Measurements from ENCODE around the gene FITM1.

The FITM1 gene

DNA sequence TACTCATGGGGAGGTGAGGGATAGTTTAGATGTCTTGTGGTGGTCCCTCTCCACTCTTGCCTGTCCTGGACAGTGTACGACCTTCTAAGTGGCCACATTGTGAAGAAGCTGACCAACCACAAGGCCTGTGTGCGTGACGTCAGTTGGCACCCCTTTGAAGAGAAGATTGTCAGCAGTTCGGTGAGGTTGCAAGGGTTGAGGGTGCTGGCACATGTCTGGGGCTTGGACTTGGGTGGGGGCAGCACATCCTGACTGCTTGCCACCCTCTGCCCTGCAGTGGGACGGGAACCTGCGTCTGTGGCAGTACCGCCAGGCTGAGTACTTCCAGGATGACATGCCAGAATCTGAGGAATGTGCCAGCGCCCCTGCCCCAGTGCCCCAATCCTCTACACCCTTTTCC lies 7.6 kb upstream of the FITM1 start:
- no peak for DNase-seq

- no peak for DNase-seq
These were observed 6.7 kb upstream of the FITM1 start for GRCh38 chr14:24123424-24124417.

DNA sequence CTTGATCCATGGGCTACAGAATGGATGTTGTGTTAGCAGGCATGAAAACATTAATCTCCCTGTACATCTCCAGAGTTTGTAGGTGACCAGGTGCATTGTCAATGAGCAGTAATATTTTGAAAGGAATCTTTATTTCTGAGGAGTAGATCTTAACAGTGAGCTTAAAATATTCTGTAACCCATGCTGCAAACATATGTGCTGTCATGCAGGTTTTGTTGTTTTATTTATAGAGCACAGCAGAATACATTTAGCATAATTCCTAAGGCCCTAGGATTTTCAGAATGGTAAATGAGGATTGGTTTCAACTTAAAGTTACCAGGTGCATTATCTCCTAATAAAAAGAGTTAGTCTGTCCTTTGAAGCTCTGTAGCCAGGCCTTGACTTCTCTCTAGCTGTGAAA lies 3.5 kb upstream of the FITM1 start:
- no peak for DNase-seq

- no peak for DNase-seq
These were observed 2.8 kb upstream of the FITM1 start for GRCh38 chr14:24127673-24128072.

- DNase-seq = no peak
These were observed 955 bp upstream of the FITM1 start for GRCh38 chr14:24129410-24129998.

DNA sequence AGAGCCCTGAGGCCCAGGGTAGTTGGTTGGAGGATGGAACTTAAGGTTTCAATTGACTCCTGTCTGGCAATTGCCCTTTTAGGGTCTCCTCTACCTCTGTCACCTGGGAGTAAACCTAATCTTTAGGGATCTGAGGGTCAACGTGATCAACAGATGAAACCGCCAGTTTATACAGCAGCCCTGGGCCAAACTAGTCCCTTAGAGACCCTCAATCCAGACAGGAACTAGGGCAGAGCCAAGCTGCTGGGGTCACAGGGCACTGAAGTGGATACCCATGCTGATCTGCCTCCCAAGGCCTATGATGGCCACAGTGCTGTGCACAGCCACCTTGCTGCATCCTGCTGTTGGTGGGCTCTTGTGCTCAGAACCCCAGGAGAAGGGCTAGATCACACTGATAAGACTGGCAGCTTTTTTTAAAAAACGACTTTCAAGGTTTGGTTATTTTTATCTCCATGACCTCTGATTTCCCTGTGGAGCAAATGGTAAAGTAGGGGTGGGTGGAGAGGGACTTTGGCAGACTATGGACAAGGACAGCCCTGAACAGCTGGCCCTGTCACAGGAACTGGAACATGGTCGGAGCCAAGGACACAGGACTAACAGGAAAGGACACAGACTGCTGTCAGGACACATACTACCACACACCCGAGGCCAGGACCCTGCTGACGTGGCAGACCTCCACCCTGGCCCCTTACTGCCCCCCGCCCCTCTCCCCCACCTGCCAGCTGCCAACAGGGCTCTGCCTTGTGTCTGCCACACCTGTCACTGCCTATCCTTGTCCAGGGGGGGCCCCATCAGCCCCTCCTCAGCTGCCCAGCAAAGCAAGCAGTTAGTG lies 474 bp downstream of the FITM1 start:
- DNase-seq = no peak

DNA sequence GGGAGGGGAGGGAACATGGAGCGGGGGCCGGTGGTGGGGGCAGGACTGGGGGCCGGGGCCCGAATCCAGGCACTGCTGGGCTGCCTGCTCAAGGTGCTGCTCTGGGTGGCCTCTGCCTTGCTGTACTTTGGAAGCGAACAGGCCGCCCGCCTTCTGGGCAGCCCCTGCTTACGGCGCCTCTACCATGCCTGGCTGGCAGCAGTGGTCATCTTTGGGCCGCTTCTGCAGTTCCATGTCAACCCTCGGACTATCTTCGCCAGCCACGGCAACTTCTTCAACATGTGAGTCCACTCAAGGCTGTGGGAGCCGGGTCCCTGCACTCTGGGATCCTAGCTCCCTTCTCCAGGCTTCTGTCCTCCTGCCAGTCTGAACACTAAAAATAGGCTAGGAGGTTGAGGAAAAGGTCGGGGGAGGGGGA lies 1.1 kb downstream of the FITM1 start:
- no peak for DNase-seq

DNA sequence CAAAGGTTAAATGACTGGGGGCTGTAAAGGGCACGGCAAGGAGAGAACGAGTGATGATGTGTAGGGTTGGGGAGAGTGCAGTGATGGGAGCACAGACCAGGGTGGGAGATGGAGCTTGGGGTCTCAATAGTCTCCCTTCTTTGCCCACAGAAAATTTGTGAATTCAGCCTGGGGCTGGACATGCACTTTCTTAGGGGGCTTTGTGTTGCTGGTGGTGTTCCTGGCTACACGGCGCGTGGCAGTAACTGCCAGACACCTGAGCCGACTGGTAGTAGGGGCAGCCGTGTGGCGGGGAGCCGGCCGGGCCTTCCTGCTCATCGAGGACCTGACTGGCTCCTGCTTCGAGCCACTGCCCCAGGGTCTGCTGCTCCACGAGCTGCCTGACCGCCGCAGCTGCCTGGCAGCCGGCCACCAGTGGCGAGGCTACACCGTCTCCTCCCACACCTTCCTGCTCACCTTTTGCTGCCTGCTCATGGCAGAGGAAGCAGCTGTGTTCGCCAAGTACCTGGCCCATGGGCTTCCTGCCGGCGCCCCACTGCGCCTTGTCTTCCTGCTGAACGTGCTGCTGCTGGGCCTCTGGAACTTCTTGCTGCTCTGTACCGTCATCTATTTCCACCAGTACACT lies 1.7 kb downstream of the FITM1 start:
- peak in 1 of 4 experiments; percentile 47 for DNase-seq

DNA sequence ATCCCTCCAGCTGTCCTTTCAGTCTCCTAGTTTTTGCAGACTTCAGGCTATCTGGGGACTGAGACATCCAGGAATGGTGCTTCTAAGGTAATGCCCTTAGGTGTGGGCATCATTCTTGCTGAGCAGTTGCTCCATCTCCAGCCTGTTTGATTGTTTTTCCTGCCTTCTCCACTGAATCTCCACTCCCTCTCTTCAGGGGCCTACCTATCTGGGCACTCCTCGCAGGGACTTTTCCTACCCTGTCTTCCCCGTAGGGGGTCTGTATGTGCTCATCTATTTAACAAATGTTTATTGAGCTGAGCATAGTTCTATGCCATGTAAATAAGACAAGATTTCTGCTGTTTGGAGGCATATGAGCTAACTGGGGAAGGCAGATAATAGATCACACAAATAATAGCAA lies 2.5 kb downstream of the FITM1 start:
- no peak for DNase-seq

- no peak for DNase-seq
These were observed 3.3 kb downstream of the FITM1 start for GRCh38 chr14:24133735-24134134.

DNA sequence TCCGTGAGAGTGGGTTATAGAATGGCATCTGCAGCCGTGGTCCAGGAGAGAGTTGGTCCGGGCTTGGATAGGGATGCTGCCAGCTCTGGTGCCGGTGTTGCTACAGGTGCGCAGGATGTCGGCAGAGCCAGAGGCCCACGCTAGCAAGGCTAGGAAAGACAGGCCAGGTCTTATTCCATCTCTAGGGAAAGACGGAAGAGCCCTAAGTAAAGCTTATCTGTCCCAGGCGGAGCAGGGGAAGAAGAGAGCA lies 5.0 kb downstream of the FITM1 start:
- DNase-seq = no peak

- peak; percentile 82 to 95 (median 89) for DNase-seq
These were observed 5.6 kb downstream of the FITM1 start, which contains the start of gene PSME1 for GRCh38 chr14:24135834-24136683. TSS of gene PSME1 (plus strand) at chr14:24136194. CDS start at chr14:24136263, 69 bp downstream.

GRCh38 chr14:24136684-24137528 lies 6.4 kb downstream of the FITM1 start:
- DNase-seq = no peak

DNA sequence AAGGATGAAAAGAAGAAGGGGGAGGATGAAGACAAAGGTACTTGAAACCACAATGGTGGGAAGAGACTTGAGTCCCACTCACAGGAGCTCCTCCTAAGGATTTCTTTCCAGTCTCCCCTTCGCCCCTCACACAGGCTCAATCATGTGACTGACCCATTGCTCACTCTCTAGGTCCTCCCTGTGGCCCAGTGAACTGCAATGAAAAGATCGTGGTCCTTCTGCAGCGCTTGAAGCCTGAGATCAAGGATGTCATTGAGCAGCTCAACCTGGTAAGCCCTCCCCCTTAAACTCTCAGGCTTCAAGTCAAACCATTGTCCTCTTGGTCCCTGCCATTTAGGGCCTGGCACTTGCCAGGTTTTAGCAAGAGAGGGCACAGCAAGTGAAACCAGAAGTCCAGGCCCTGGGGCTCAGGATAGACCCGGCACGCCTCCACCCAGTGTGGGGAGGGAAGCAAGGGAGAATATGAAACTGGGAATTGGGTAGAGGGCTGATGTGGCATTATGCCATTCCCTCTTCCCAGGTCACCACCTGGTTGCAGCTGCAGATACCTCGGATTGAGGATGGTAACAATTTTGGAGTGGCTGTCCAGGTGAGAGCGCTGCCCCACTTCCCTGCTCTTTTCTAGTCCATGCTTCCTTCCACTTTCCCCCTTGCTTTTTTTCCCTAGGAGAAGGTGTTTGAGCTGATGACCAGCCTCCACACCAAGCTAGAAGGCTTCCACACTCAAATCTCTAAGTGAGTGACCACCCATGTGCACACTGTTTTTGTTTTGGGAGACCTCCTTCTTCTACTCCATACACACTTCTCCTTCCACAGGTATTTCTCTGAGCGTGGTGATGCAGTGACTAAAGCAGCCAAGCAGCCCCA lies 7.3 kb downstream of the FITM1 start:
- DNase-seq = no peak

DNA sequence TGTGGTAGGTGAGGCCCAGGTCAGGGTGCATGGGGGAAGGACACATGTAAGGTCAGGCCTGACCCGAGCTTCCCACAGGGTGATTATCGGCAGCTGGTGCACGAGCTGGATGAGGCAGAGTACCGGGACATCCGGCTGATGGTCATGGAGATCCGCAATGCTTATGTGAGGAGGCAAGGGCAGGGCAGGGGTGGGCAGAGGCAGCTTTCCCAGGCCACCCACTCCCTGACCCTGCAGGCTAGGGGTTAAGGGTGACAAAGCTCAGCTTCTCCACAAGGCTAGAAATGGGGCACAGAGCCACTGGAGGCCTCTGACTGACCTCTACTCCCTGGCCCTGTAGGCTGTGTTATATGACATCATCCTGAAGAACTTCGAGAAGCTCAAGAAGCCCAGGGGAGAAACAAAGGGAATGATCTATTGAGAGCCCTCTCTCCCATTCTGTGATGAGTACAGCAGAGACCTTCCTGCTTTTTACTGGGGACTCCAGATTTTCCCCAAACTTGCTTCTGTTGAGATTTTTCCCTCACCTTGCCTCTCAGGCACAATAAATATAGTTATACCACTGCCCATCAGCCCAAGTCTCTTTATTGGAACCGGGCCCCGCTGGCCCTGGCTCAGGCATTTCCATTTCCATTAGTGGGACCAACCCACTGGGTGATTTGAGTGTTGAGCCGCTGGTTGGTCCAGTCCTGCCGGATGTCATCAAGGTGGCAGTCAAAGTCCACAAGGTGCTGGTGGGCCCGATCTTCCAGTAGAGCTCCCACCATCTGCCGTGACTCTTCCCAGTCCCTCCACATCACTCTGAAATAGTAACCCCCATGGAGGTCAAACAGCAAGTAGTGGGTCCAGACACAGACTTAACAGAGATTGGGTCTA lies 8.2 kb downstream of the FITM1 start:
- DNase-seq = no peak

DNA sequence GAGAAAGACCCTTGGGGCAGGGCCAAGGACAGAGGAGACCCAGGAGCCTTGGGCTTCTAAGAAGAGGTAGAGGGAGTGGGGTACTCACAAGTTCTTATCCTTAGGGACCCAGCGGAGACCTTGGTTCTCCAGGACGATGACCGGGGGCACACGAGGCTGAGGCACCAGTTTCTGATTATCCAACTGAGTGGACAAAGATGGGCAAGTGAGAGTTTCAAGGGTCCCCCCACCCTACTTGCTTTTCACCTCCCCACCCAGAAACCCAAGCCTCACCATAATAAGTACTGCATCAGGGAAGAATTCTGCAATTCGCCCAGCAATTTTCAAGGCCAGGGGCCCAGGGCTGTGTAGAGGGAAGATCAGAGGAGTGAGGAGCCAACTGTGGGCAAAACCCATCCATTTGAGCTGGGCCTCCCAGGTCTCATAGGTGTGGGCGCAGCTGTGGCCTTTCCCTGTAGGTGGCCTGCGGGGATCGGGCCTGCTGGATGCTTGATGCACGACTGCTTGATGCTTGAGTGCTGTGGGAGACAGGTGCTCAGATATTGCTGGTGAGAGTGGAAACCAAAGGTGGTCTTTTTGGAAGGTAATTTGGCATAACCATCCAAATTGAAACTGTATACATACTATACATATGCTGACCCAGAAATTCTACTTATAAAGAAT lies 8.9 kb downstream of the FITM1 start:
- no peak for DNase-seq

DNA sequence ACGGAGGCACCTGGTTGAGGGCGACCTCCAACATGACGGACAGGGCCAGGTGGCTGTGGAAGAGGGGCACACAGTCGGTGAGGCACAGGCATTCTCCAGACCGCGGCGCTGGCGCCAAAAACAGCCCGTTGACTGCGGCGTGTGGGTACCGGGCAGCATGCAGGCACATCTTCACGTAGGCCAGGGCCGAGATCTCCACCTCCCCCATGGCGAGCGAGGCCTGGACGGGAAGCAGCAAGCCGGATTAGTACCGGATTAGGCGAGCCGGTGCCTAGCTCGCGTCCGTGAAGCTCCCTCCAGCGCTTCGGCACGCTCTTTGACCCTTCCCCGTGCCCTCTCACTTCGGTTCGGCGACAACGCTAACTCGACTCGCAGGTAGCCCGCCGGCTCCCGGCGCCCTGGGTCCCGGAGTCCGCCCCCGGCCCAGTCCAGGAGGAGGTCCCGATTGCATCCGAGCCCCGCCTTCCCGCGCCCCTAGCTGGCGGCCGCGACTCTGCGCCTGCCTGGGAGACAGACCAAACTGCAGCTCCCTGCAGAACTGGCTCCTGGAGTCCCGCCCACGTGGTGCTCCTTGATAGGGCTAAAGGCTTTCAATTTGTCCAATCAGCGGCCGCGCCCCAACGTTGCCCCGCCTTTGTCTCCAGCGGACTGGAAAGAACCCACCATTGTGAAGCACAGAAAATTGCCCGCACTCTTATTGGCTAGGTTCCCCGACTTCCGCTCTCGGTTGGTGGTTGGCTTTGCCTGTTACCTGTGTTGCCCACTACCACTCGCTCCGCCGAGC lies 10.8 kb downstream of the FITM1 start, which contains the start of gene EMC9:
TSS of gene EMC9 (minus strand) at position 495 of the 784 bp plus-strand sequence. CDS start at position 208, 287 bp downstream.
- DNase-seq = peak; percentile 96 to 99 (median 98)
